ELR (cell line): ENCODE data around the gene TBCE.
"Not testable (repeated sequence)": the region's sequence is repeated elsewhere in the genome, so short reads cannot be mapped to it uniquely, and the experiment has no call there.

Source experiments
- DNase-seq: peaks from one replicate; pipeline ENCODE4 v3.0.0-alpha.2; 2015; ENCODE audit warnings: low read depth

The TBCE gene

DNA sequence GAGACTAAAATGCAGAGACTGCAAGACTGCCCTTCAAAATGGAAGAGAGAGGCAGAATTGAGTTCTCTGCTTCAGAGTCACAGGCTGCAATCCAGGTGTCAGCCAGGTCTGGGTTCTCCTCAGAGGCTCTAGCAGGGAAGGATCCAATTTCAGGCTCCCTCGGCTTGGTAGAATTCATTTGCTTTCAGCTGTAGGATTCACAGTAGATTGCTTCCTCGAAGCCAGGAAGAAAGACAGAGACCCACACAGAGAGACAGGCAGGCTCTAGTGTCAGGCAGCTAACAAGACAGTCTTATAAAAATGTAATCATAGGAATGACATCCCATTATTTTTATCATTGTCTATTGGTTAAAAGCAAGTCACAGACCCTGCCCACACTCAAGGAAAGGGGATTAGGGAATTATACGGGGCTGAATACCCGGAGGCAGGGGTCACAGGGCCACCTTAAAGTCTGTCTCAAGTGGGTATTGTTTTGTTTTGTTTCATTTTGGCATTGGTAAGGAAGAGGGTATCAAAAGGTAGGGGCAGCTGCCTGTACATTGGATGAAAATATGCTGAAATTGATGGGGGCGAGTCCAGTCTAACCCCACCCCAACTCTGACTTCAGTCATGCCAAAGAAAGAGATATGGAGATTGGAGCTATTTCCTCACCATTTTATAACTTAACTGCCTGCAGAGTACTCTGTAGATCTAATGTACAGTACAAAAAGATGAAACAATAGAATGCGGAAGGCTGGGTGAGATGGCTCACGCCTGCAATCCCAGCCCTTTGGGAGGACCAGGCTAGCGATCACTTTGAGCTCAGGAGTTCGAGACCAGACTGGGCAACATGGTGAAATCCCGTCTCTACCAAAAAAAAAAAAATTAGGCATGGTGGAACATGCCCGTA lies 9.5 kb upstream of the TBCE start:
- no peak for DNase-seq

DNA sequence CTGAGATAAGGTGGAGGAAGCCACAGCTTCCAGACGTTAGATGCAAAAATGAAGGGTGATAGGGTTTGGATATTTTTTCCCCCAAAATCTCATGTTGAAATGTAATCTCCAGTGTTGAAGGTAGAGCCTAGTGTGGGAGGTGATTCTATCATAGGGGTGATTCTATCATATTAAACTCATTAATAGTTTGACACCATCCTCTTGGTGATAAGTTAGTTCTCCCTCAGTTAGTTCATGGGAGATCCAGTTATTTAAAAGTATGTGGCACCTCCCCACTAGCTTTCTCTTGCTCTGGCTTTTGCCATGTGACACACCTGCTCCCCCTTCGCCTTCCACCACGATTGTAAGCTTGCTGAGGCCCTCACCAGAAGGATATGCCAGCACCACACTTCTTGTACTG lies 8.3 kb upstream of the TBCE start:
- DNase-seq, result no peak

- DNase-seq, result not testable (repeated sequence)
Measured at GRCh38 chr1:235364189-235364588, 3.0 kb upstream of the TBCE start.

- peak; percentile 8 for DNase-seq
Measured at GRCh38 chr1:235366286-235366685, 941 bp upstream of the TBCE start.

- DNase-seq, result peak; percentile 3
Measured at GRCh38 chr1:235368428-235368827, 1.2 kb downstream of the TBCE start.

DNA sequence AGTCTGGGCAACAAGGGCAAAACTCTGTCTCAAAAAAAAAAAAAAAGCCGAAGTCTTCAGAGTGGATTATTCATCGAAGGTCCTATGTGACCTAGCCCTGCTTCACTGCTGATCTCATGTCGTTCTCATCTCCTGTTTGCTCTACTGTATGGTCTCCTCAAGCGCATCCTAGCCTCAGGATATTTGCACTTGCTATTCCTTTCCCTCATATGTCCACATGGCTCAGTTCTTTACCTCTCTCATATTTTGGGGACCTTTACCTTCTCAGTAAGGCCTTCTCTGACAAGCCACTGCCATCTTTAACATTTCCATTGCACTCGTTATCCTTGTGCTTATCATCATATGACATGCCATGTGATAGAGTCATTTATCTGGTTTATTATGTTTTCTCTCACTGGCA lies 2.6 kb downstream of the TBCE start:
- peak; percentile 6 for DNase-seq

- DNase-seq, result no peak
Measured at GRCh38 chr1:235375919-235376605, 8.8 kb downstream of the TBCE start.

GRCh38 chr1:235378134-235378735 lies 11.0 kb downstream of the TBCE start:
- not testable (repeated sequence) for DNase-seq

- DNase-seq, result not testable (repeated sequence)
Measured at GRCh38 chr1:235381955-235382739, 14.9 kb downstream of the TBCE start.

DNA sequence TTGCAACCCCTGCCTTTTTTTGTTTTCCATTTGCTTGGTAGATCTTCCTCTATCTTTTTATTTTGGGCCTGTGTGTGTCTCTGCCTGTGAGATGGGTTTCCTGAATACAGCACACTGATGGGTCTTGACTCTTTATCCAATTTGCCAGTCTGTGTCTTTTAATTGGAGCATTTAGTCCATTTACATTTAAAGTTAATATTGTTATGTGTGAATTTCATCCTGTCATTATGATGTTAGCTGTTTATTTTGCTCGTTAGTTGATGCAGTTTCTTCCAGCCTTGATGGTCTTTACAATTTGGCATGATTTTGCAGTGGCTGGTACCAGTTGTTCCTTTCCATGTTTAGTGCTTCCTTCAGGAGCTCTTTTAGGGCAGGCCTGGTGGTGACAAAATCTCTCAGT lies 18.4 kb downstream of the TBCE start:
- not testable (repeated sequence) for DNase-seq

- DNase-seq, result peak; percentile 58
Measured at GRCh38 chr1:235391874-235392273, 24.6 kb downstream of the TBCE start.

DNA sequence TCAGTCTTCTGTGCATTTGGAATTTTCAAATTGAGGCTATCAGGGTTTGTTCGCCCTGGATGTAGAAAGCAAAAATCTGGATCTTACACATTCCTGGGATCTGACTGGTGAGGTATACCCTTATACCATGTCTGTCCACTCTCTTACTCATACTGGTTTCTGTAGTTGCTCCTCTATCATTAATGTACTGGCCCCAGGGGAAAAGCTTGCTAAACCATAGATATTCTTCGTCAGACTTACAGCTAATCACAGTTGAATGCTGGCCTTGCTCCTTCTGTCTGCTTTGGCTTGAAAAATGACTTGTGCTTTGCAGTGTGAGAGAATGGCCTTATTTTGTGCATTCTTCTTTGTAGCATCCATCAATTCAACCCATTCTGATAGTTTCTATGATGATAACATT lies 30.5 kb downstream of the TBCE start:
- DNase-seq, result peak; percentile 98

- no peak for DNase-seq
Measured at GRCh38 chr1:235399661-235400060, 32.4 kb downstream of the TBCE start.

- peak; percentile 23 for DNase-seq
Measured at GRCh38 chr1:235401251-235401650, 34.0 kb downstream of the TBCE start.

GRCh38 chr1:235402457-235403200 lies 35.4 kb downstream of the TBCE start:
- peak; percentile 28 for DNase-seq

GRCh38 chr1:235403593-235403992 lies 36.4 kb downstream of the TBCE start:
- DNase-seq, result no peak

DNA sequence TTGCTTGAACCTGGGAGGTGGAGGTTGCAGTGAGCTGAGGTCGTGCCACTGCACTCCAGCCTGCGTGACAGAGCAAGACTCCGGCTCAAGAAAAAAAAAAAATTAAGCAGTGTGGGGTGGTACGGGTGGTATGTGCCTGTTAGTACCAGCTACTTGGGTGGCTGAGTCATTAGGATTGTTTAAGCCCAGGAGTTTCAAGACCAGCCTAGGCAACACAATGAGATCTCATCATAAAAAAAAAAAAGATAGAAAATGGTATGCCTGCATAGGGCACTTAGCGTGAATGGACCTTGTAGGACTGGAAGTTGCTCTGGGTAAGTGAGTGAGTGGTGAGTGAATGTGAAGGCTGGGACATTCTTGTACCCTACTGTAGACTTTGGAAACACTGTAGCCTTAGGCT lies 37.0 kb downstream of the TBCE start:
- DNase-seq, result peak; percentile 49

DNA sequence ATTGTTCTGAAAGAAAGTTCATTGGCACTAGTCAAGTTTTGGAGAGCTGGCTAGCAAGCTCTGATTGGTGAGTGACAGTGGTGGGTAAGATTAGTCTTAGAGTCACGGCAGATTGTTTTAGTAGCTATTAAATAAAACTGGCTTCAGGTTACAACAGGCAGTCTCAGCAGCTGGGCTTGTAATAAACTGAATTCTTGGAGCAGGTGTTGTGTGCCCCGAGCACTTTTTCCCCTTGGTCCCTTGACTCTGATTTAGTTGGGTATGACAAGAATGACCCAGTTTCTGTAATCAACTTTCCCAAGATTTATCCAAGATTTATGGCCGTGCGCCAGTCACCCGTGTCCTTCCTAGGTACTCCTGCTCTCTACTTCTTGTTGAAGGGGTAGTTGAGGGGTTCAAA lies 40.2 kb downstream of the TBCE start:
- DNase-seq, result no peak

DNA sequence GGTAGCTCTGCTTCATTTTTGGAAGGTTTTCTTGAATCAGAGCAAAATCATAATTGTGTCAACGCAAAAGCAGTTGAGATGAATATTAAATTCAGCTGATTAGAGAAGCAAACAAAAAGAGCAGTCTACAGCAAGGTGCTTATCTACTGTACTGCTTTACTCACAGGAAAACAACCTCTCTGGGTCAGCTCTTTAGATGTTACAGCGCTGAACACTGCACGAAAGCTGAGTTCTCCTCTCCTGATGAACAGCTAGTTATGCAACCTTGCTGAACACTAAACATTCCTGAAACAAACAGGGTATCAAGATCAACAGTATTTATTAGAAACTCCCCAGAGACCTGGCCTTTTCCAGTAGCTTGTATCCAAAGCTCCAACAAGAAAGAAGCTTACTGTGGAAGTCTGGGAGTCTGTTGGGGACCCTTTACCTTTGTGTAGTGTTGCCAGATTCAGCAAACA lies 41.3 kb downstream of the TBCE start:
- DNase-seq, result no peak

DNA sequence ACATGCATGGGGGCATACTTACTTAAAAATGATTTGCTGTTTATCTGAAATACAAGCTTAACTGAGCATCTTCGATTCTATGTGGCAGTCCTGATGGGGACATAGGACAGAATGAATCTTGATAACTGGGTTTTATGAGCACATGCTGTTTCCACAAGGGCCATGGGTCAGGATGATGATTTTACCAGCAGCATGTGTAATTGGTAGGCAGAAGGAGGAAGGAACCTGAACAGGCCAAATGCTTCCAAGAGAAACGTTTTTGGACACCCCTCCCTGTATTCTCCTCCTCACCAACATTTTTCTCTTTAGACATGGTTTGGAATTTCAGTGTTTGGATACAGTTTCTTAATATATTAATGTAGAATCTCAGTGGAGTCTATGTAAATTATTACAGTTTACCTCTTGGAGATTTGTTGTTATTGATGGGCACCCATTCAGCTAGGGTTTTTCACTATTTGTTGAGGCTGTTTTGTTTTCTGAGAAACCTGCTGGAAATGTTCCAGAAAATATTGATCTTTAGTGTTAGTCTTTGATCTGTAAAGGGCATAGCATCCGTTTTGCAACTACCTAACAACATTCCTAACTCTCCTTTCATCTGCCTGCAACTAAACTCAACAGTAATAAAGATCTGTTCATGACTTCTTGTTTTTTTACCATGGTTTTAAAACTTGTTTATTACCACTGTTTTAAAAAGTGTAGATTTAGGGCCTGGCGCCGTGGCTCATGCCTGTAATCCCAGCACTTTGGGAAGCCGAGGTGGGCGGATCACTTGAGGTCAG lies 42.0 kb downstream of the TBCE start:
- no peak for DNase-seq

DNA sequence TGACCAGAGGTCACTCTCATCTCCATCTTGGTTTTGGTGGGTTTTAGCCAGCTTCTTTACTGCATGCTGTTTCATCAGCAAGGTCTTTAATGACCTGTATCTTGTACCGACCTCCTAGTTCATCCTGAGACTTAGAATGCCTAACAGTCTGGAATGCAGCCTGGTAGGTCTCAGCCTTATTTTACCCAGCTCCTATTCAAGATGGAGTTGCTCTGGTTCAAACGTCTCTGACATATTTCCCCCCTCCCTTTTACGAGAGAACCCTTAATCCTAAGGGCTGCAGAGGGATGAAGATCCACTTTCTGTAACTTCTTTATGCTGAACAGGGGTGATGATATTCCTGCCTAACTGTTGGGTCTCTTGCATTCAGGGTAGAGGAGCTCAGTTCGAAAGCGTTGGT lies 43.2 kb downstream of the TBCE start:
- DNase-seq, result no peak
